ENCODE measurements around the gene FLYWCH1. TPM values are rescaled to one million over a fixed set of nuclear protein-coding genes. Genes with fewer than 3 reads are reported as not detected.
A peak's percentile ranks its signal among the peaks of the same experiment; 100 is the strongest.
"Not testable (repeated sequence)": the region's sequence is repeated elsewhere in the genome, so short reads cannot be mapped to it uniquely, and the experiment has no call there.

FLYWCH1 gene
- total RNA-seq, 1 experiment from 2014 or later, result 32.6 TPM

GRCh38 chr16:2942045-2942444 is 30.3 kb downstream of the FLYWCH1 start:
- DNase-seq (ENCODE audit: low spot score) (no peak), ATAC-seq (no peak)
- Mint-ChIP-seq H3K4me1 (no peaks in the 10 kb centered on the region), H3K4me3 (no peak overlapping the region), H3K27ac (no peak overlapping the region), H3K9me3 (peaks cover 7% of the 10 kb centered on the region), H3K27me3 (ENCODE audit: low read depth) (no peaks in the 10 kb centered on the region), H3K36me3 (peaks cover 22% of the 10 kb centered on the region)
- TF ChIP-seq ZBTB21 (CRISPR knock-in tag; IDR thresholded peaks at IDR 0.05; ENCODE audit: borderline replicate concordance) (no peak), TP53 (CRISPR knock-in tag; IDR thresholded peaks at IDR 0.05) (no peak), ELF4 (CRISPR knock-in tag; IDR thresholded peaks at IDR 0.05; ENCODE audit: low read depth) (no peak), RORB (CRISPR knock-in tag; IDR thresholded peaks at IDR 0.05) (no peak), NFATC4 (CRISPR knock-in tag; IDR thresholded peaks at IDR 0.05) (no peak), ZBTB43 (CRISPR knock-in tag; IDR thresholded peaks at IDR 0.05) (no peak), MYBL2 (CRISPR knock-in tag; IDR thresholded peaks at IDR 0.05) (no peak), ARID4B (CRISPR knock-in tag; IDR thresholded peaks at IDR 0.05; ENCODE audit: borderline replicate concordance) (no peak), MAX (CRISPR knock-in tag; IDR thresholded peaks at IDR 0.05) (no peak), PRDM15 (CRISPR knock-in tag; IDR thresholded peaks at IDR 0.05) (no peak), ZMAT4 (CRISPR knock-in tag; IDR thresholded peaks at IDR 0.05) (no peak)
- POLR2A ChIA-PET, result interaction anchor here (0.7 kb wide), 1 partner anchor 20 kb away, joined by 5 read pairs; no protein-coding TSS in a partner anchor
- CTCF ChIA-PET, result interaction anchor here (1.5 kb wide), 1 partner anchor 15 kb away, joined by 4 read pairs; no protein-coding TSS in a partner anchor

GRCh38 chr16:2943716-2944115 is 32.0 kb downstream of the FLYWCH1 start:
- H3K27ac Mint-ChIP-seq; H3K27me3 Mint-ChIP-seq (ENCODE audit: low read depth); ATAC-seq; DNase-seq (ENCODE audit: low spot score); H3K4me3 Mint-ChIP-seq; H3K4me1 Mint-ChIP-seq; CTCF ChIA-PET; H3K9me3 Mint-ChIP-seq: not testable (repeated sequence)
- H3K36me3 Mint-ChIP-seq, result peaks cover 23% of the 10 kb centered on the region
- POLR2A ChIA-PET, result interaction anchor here (0.6 kb wide), 1 partner anchor 1015 kb away, joined by 5 read pairs; no protein-coding TSS in a partner anchor
- TF ChIP-seq ZNF121 (CRISPR knock-in tag; IDR thresholded peaks at IDR 0.05), result peak; percentile 35; the same call in 1 of the 2 replicates

GRCh38 chr16:2946649-2947048 is 34.9 kb downstream of the FLYWCH1 start:
- no peaks in the 10 kb centered on the region for H3K27me3 Mint-ChIP-seq (ENCODE audit: low read depth)
- peaks cover 14% of the 10 kb centered on the region for H3K36me3 Mint-ChIP-seq
- TF ChIP-seq ZNF425 (CRISPR knock-in tag; conservative IDR thresholded peaks at IDR 0.05) (no peak), NFATC4 (CRISPR knock-in tag; IDR thresholded peaks at IDR 0.05) (no peak)
- H3K4me3 Mint-ChIP-seq, result no peak overlapping the region
- H3K27ac Mint-ChIP-seq, result no peak overlapping the region
- ChIA-PET POLR2A (interaction anchor here (1.3 kb wide), 1 partner anchor 10 kb away, joined by 4 read pairs; no protein-coding TSS in a partner anchor), CTCF (interaction anchor here (0.7 kb wide), 1 partner anchor 18 kb away, joined by 4 read pairs; the partner anchor contains the start of gene KREMEN2)
- no peaks in the 10 kb centered on the region for H3K4me1 Mint-ChIP-seq
- ATAC-seq, result no peak
- peaks cover 7% of the 10 kb centered on the region for H3K9me3 Mint-ChIP-seq
- no peak for DNase-seq (ENCODE audit: low spot score)

Measured in WTC11 (cell line).